GM13977 (cell line): ENCODE results near the gene PPA2.
A peak's percentile ranks its signal among the peaks of the same experiment; 100 is the strongest.

ENCODE experiments used
- DNase-seq: peaks from one replicate; pipeline ENCODE4 v3.0.0; 2012; ENCODE audit warnings: low spot score
- in situ Hi-C: fragments of 300-500 bp; cut with MboI; formaldehyde crosslinking; loops from one replicate; pipeline ENCODE4 v1.12.0; 2022; ENCODE audit warnings: low sequenced_read_pairs, low pct_unique_long_range_greater_than_20kb, mixed read lengths, inconsistent platforms; ENCODE audit not compliant: unreplicated experiment
- TF ChIP-seq, protein P1 (sequence below): IDR thresholded peaks from 2 replicates; pipeline ENCODE4 v1.5.1; 2012; ENCODE audit warnings: mild to moderate bottlenecking, control low read depth; ENCODE audit not compliant: insufficient read depth; ENCODE audit errors: extremely low read depth, missing control alignments

PPA2 gene

DNA sequence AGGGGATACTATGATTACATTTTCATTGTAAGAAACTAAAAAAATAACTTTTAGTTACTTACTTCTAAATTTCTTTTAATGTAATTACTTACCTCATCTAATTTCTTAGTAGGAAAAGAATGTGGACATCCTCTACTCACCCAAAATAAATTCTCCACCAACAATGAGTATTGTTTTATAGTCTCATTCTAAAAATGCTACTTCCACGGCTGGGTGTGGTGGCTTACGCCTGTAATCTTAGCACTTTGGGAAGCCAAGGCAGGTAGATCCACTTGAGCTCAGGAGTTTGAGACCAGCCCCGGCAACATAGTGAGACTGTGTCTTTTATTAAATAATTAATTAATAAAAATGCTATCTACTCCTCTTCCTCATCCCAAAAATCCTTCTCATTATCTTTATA lies 99.8 kb downstream of the PPA2 start:
- DNase-seq = no peak
- in situ Hi-C loops = no loop called here
- TF ChIP-seq, protein P1, sequence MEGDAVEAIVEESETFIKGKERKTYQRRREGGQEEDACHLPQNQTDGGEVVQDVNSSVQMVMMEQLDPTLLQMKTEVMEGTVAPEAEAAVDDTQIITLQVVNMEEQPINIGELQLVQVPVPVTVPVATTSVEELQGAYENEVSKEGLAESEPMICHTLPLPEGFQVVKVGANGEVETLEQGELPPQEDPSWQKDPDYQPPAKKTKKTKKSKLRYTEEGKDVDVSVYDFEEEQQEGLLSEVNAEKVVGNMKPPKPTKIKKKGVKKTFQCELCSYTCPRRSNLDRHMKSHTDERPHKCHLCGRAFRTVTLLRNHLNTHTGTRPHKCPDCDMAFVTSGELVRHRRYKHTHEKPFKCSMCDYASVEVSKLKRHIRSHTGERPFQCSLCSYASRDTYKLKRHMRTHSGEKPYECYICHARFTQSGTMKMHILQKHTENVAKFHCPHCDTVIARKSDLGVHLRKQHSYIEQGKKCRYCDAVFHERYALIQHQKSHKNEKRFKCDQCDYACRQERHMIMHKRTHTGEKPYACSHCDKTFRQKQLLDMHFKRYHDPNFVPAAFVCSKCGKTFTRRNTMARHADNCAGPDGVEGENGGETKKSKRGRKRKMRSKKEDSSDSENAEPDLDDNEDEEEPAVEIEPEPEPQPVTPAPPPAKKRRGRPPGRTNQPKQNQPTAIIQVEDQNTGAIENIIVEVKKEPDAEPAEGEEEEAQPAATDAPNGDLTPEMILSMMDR = no peak

DNA sequence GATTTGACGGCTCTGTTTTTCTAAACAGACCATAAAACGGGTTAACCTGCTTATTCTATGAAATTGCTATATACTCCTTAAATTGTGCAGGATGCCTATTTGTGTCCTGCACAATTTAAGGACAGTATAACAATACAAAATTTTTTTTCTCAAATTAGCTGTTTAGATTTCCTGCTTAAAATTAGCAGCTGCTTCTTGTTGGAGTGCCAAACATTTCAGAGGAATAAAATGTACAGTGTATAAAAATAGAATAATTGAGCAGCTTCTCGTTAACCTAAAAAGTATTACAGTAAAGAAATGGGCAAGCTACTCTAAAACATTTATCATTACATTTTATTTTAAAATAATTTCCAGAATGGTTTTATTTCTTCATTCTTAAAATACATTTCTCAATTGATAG lies 100.5 kb downstream of the PPA2 start:
- in situ Hi-C loops = no loop called here
- DNase-seq = no peak

DNA sequence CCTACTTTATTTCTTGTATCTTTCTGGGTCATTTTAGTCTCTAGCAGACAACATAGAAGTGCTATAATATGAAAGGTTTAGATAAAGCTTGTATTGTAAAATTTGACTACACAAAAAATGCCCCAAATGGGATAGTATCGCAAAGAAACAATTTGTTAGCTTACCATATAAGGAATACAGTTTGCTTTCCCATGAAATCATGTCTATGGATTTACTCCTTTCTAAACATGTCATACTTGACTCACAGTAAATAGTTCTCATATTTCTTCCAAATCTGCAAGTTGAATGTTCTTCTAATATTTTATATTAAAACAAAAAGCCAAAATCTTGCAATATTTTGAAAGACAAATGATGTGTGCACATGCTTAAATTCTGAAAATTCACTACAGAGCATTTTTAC lies 103.9 kb downstream of the PPA2 start:
- no peak for DNase-seq
- TF ChIP-seq, protein P1 = no peak
- in situ Hi-C loops = no loop called here

More for the DNA sequence above, 100.5 kb downstream of the PPA2 start:
- TF ChIP-seq, protein P1 = no peak

DNA sequence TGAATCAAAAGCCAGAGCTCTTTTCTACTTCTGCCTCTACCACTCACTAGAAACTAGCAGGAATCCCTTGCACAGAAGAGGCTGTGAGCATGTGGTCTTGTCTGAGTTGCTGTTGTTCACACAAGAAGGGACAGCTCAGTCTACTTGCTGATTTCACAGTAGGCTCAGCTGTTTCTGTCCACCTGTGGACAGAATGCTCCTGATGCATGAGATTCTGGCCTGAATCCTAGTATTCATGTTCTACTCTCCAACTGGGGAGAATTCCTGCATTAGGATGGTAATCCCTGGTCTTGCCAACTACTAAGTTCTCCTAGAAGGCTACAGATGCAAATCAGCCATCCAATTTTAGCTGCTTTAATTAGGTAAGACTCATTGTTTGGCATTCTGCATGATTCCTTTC lies 112.8 kb downstream of the PPA2 start:
- TF ChIP-seq, protein P1 = no peak
- DNase-seq = no peak
- in situ Hi-C loops = no loop called here

DNA sequence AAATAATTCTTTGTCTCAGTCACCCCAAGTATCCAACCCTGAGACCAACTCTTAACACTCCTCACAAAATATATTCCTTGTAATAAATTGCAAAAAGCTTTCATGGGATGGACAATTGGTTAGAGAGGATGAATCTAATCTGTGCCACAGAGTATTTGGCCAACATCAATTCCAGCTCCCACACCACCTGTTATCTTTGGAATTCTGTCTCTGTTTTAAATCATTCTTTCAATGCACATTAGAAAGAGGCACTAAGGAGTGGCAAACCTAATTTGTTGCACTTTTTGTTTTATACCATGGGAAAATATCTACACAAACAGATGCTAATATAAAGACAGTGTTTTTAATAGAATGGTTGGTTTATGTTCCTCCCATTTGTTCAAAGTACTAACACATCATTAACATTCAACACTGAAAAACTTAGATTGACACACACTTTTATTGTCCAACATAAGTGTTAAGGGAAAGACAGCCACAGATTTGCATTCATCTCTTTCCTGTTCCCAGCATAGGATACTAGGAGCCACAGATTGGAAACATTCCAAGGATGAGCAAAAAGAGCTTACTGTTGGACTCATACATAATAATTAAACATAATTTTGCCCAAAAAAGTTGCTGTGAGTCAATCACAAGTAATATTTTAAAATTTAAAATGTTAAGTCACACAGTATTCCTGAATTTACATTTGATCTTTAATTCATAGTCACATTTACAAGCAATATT lies 116.4 kb downstream of the PPA2 start:
- no peak for DNase-seq
- in situ Hi-C loops = no loop called here
- TF ChIP-seq, protein P1 = no peak

DNA sequence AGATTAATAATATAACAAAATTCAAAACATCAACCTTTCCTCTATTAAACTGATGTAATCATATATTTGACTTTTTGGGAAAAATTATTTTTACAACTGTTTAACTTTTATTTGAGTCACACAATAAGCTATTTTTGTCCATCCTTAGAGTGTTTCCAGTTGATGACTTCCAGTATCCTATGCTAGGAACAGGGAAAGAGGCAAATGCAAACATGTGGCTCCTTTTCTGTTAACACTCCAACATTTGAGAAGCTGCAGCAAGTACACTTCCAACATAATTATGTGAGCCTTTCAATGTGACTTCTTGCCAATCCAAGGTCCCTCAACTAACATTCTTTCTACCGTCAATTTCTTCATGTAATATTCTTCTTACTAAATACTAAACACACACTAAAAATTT lies 117.7 kb downstream of the PPA2 start:
- in situ Hi-C loops = no loop called here
- no peak for DNase-seq
- TF ChIP-seq, protein P1 = no peak

DNA sequence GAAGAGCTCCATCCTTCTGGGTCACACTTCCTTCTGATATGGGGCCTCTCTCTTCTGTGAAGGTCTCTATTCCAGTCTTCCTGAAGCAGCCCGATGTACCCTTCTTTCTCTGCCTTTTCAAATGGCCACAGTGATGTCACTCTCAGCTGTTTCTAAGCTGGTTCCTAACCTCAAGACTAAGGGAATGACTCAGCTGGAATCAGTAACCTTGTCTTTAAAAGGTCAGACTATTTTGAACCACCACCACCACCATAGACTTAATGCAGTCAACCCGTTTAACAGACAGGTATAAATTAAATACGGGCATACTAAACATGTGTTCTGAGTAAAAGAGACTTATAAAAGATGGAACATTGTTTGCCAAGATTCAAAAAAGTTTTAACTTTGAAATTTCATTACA lies 121.0 kb downstream of the PPA2 start:
- TF ChIP-seq, protein P1 = no peak
- DNase-seq = peak; percentile 30
- in situ Hi-C loops = no loop called here
